GM21529 (cell line): ENCODE data around the gene ZNF496.
"Not testable (repeated sequence)": the region's sequence is repeated elsewhere in the genome, so short reads cannot be mapped to it uniquely, and the experiment has no call there.

Source experiments
- ATAC-seq: cut with Tn5 transposase; IDR thresholded peaks from one replicate; pipeline ENCODE4 v1.9.1; 2021; ENCODE audit not compliant: unreplicated experiment

The ZNF496 gene

DNA sequence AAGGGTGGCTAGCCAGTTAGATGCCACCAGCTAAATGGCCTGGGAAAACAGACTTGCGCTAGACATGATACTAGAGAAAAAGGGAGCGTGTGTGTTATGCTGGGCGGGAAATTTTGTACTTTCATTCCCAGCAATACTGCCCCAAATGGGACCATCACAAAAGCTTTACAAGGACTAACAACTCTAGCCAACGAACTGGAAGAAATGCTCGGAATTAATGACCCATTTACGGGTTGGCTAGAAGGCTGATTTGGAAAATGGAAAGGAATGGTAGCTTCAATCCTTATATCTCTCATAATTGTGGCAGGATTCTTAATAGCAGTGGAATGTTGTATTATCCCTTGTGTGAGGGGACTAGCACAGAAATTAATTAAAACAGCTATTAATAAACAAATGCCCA lies 27.9 kb upstream of the ZNF496 start:
- ATAC-seq = no peak

DNA sequence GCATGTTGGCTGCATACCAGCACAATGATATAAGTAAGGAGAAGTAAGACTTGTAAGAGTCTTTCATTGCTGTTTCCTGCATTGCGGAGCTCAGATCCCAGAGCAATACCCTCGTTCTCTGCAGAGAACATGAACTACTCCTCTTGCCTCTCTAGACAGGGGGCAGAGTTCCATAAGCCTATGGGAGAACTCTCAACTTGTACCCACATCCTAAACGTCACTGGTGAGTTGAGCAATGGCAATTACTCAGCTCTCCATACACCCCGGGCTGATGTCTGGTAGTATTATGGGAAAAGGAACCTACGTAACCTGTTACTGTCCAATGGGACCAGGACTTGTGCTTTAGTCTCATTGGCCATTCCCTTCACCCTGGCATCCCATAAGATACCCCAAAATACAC lies 27.3 kb upstream of the ZNF496 start:
- no peak for ATAC-seq

- ATAC-seq = peak; percentile 91
These were observed 26.1 kb upstream of the ZNF496 start for GRCh38 chr1:247357781-247358211.

GRCh38 chr1:247357052-247357780 lies 25.5 kb upstream of the ZNF496 start:
- ATAC-seq = no peak

GRCh38 chr1:247355160-247355559 lies 23.5 kb upstream of the ZNF496 start:
- ATAC-seq = not testable (repeated sequence)

DNA sequence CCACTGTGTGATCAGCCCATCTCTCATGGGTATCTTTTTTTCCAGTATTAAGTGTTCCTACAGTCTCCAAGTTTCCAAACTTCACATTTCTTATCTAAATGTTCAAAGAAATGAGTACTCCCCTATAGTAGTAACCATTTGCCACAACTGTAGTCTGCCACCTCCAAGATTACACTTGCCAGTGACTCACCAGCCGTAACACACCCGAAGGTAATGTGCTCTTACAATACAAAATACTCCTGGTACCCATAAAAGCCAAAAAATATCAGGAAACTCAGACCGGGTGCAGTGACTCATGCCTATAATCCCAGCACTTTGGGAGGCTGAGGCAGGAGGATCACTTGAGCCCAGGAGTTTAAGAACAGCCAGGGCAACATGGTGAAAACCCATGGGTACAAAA lies 20.5 kb upstream of the ZNF496 start:
- no peak for ATAC-seq

DNA sequence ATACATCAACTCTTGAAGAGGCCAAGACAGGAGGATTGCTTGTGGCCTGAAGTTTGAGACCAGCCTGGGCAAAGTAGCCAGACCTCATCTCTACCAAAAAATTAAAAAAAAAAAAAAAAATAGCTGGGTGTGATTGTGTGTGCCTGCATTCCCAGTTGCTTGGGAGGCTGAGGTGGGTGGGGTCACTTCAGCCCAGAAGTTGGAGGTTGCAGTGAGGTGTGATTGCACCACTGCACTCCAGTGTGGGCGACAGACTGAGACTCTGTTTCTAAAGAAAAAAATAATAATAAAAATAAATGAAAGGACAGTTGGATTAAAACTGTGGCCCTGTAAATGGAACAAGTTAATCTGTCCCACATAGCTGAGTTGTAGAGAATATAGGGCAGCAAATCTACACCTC lies 18.9 kb upstream of the ZNF496 start:
- no peak for ATAC-seq

DNA sequence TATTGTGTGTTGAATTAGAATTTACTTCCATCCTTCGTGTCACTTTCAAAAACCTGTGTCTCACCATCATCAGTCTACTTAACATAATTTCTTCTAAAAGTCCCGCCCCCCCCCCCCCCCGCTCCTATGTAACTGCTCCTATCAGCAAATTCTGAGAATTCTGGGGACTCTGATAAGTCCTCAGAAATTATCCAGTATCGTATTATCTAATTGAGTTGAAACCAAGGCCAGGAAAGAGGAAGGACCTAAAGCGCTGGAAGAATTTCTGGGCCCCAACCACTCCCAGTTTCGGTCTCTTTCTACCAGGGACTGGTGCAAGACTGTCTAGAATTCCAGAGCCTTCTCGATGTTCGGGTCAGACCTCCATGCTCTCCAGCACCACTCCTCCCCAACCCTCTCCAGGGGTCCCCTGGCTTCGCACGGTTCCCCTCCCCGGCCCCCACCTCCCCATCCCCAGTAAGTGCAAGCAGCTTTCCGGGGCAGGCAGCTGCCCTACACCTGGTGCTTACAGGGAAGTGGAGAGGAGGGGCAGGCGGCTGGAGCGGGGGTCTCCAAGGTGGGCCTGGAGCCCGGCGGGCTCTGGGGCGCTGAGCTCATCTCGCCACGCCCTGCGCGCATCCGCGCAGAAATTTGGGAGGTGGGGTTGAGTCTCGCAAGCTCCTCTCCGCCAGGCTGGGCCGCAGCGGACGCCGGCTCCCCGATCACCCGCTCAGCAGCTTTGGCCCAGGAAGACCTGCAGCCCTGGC lies 16.0 kb upstream of the ZNF496 start:
- ATAC-seq = no peak

- no peak for ATAC-seq
These were observed 14.2 kb upstream of the ZNF496 start for GRCh38 chr1:247345881-247346280.

GRCh38 chr1:247343801-247344200 lies 12.1 kb upstream of the ZNF496 start:
- ATAC-seq = no peak

DNA sequence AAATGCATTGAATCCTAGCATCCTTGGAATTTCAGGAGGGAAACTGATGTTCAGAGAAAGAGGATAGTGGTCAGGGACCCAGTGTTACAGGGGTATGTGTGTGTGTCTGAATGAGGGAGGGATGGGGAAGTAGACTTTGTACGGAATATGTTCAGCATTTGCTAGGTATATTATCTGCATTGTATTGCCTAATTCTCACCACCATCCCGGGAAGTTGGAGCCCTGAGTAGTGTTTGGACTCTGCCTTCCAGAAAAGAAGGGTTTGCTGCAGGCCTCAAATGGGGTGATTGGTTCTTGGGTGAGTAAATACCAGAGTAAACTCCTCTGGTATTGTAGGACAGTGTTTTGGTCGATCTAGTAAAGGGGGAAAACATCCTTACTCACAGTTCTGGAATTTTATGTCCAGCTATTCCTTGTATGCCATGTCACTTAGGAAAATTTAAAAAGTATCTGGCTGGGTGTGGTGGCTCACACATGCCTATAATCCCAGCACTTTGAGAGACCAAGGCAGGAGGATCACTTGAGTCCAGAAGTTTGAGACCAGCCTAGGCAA lies 7.1 kb upstream of the ZNF496 start:
- no peak for ATAC-seq

GRCh38 chr1:247337961-247338360 lies 6.3 kb upstream of the ZNF496 start:
- ATAC-seq = no peak

DNA sequence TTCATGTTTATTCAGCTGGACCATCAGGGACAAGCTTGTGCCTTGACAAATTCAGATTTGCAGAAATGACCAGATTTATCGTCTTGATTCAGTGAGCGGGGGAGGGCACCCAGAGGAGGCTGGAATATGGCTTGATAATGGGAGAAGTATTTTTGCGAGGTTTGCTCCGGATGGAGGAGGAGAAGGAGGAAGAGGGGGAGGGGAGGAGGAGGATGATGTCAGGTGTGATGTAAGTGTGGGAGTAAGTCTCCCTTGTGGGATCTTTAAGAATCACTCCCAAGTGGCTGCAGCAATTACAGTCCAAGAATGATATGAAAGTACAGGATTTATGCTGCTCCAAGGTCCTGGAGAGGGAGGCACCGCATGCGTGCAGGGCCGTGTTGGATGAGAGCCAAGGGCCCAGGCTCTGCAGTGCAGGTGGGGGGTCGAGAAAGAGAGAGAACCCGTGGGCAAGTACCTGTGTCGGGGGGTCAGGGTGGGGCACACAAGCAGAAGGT lies 5.6 kb upstream of the ZNF496 start:
- no peak for ATAC-seq

- ATAC-seq = no peak
These were observed 4.7 kb upstream of the ZNF496 start for GRCh38 chr1:247336390-247336789.

- ATAC-seq = no peak
These were observed 4.2 kb upstream of the ZNF496 start for GRCh38 chr1:247335882-247336281.

GRCh38 chr1:247334378-247335133 lies 2.9 kb upstream of the ZNF496 start:
- no peak for ATAC-seq

GRCh38 chr1:247332623-247333361 lies 1.1 kb upstream of the ZNF496 start:
- ATAC-seq = no peak

GRCh38 chr1:247332215-247332622 lies 552 bp upstream of the ZNF496 start:
- ATAC-seq = peak; percentile 39

GRCh38 chr1:247331172-247331524 lies 519 bp downstream of the ZNF496 start:
- ATAC-seq = peak; percentile 66

DNA sequence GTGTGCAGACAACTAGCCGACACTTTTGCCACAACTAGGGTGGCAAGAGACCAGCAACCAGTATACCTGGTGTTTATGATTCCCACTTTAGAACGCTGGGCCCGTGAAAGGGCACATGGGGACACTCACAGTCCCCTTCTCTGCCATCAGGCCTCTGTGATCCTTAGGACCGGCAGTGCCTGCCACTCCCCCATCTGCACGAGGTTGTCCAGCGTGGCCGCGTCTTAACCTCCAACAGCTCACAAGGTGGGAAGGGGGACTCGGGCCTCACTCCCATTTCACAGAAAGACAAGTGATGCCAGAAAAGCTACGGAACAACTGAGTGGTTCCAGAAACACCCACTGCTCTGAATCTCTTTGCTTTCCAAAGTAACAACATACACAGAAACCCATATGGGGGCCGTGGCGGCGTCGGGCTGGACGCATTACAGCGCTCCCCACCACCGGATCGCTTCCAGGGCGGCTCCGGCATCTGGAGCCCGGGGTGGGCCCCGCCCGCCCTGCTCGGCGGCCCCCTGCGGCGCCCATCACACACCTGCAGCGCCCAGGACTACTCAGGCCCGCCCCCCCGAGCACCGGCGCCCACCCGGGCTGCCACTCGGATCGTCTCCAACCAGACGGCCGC lies 1.0 kb downstream of the ZNF496 start:
- no peak for ATAC-seq
